Fibroblast of the conjunctiva (primary cell): Measurements from ENCODE around the gene KSR2.
"Not testable (repeated sequence)": the region's sequence is repeated elsewhere in the genome, so short reads cannot be mapped to it uniquely, and the experiment has no call there.

Experiments
- DNase-seq: peaks from one replicate; pipeline ENCODE4 v3.0.0-alpha.2; 2010; ENCODE audit warnings: low read depth

KSR2 gene

DNA sequence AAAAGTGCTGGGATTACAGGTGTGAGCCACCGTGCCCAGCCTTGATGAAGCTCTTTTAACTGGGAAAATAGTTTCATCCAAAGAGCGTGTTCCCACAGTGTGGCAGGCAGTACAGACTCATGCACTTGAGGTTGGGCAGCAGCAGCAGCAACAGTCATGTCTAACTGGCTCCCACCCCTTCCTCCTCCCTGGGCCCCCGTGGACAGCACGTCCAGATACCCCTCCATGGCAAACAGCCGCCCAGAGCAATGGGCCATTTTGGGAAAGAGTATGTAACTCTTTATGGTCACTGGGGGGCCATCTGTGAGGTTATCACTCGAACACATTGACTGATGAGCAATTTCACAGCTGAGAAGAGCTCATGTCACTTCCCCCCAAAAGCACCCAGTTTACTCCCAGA, 328.3 kb downstream of the KSR2 start:
- no peak for DNase-seq

DNA sequence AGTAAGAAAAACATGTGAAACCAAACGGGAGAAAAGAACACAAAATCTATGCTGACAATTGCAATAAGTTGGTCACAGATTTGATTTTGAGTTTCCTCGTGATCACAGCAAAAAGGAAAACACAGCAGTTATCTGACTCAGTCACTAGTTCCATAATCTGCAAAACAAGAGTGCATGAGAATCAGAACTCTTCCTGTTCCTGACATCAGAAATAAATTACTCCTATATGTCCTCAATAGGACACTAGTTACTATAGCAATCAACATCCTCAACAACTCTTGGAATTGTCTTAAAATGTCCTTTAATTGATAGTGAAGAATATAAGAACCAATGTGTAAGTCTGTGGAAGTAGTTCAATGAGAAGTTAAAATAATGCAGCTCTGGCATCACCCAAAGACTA, 339.3 kb downstream of the KSR2 start:
- no peak for DNase-seq

DNA sequence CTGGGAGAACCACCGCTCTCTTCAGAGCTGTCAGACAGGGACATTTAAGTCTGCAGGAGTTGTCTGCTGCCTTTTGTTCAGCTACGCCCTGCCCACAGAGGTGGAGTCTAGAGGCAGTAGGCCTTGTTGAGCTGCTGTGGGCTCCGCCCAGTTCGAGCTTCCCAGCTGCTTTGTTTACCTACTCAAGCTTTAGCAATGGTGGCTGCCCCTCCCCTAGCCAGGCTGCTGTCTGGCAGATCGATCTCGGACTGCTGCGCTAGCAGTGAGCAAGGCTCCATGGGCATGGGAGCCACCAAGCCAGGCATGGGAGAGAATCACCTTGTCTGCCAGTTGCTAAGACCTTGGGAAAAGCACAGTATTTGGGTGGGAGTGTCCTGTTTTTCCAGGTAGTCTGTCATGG, 340.1 kb downstream of the KSR2 start:
- DNase-seq: not testable (repeated sequence)

DNA sequence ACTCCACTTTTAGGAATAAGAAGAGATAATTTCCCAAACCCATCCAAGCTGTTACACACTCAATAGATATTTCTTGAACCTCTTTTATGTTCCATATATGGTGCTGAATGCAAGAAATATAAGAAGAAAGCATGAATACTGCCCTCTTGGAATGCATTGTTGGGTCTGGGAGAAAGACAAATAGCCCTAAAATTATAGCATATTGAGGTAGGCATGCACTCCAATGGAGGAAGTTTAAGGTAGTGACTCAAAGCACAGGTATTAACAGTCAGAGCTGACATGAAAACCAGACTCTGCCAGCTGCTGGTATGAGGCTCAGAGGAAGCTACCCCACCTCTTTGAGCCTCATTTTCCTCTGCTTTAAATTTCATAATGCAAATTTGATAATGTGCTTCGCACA, 346.0 kb downstream of the KSR2 start:
- no peak for DNase-seq

DNA sequence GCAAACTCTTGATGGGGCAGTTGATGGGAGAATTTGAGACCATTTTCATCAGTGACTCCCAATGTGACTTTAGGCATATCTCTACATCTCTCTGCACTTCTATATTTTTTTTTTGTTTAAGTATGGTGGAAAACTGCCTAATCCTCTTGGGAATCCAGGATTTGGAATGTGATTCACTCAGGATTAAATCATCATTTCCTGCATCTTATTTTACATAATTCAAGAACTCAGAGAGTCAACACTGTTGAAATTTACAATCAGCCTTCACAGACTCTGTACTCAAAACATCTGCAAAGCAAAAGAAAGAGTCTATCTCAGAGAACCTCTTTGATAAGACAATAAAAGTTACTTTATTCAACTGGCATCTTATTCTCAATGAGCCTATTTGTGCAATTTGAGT, 346.7 kb downstream of the KSR2 start:
- no peak for DNase-seq

DNA sequence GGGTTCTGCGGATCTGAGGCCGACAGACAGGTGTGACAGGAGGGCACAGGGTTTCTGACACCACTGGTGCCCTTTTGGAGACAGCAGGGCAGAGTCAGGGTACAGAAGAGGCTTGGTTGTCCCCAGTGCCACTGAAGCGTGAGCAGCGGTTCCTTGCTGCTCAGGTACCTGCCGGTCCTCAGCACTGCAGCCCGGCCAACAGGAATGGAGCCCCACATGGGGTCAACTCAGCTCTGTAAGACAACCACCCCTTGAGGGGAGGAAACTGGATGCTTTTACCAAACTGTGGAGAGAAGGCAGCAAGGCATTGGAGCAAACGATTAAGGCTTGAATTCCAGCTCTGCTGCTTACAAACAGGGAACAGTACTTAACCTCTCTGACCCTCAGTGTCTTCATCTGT, 361.0 kb downstream of the KSR2 start:
- no peak for DNase-seq

DNA sequence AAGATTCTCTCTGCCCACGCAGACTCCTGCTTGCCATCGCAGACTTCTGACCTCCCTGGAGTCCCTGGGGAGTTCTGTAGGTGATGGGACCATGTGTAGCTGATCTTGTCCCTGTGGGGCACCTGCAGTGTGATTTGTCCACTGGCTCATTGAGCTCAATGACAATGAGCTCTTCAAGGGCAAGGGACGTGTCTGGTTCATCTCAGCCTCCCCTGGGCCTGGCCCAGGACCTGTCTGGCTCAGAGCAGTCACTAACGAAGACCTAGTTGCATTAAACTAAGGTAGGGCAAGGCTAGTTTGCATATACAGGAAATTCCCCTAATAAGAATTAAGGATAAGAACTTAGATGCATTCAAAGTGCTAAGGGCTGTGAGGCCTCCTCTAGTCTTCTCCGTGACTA, 361.8 kb downstream of the KSR2 start:
- DNase-seq: no peak

DNA sequence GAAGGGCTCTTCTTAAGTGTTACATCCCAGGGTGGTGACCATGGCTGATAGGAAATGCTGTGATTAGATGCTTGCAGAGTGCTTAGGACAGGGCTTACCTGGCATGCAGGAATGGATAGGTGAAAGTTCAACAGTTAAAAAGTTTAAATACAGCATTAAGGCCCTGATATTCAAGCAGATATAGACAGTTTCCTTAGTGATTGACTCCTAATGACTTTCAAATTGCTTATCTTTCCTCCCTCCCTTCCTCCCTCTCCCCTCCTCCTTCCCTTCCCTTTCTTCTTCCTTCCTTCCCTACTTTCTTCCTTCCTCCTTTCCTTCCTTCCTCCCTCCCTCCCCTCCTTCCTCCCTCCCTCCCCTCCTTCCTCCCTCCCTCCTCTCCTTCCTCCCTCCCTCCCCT, 362.8 kb downstream of the KSR2 start:
- no peak for DNase-seq

DNA sequence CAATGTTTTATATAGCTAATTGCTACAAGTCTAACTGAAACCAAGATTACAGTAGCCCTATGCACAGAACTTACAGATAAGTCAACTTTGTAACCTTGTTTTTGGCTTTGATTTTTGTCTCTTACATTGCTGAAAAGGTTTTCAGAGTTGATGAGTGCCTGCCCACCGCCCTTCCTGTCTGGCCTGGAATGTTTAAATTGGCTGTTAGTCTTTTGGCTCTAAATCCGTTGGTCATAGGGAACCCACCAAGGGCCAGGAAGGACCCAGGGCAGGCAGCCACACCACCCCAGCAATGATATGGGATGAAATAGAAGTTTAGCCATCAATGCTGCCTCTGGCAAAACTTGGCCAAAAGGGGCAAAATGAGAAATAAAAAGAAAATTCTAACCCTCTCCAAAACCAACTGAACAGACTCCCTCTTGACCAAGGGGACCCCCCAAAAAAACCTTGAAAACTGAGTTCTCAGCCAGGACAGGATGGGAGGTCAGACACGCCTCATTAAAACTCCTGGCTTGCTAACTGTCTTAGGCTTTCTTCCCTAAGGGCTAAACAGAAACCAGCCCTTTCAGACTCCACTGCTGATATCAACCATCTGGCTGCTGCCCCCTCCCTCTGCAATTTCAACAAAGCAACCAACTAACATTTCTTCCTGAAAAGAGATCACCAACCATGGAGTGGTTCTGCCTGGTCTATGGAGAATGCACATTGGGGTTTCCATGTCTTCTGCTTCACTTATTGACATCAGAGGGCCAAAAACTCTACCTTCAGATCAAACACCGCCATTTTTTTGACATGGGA, 365.3 kb downstream of the KSR2 start:
- no peak for DNase-seq

DNA sequence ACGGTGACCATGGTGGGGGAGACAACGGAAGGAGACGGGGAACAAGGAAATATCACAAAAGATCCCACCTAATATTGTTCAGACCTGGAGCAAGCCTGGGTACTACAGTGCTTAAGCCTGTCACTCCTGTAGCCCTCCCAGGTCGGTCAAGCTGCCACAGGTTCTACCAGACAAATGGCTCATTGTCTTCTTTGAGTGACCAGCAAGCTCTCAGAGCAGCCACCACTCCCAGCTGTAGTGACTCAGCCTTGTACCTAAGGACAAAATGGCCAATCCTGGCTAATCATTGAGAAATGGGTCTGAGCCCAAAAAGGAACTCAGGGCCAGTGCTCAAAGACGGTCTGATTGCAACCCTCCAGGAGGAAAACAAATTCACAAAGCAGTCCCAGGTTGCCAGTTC, 368.9 kb downstream of the KSR2 start:
- no peak for DNase-seq

DNA sequence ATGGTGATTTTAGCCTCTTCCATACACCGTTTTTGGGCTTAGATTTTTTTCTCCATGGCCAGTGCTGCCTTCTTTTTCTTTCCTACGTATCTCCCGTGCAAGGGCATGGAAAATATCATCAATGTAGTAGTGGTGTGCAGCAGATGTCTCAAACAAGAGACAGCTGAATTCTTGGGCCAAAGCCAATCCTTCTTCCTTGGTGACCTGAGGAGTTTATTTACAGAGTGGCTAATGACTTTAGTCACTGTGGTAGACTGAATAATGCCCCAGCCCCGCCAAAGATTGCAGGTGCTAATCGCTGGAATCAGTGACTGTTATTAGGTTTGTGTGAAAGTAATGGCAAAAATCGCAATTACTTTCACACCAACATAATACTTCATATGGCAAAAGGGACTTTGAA, 371.8 kb downstream of the KSR2 start:
- DNase-seq: no peak

DNA sequence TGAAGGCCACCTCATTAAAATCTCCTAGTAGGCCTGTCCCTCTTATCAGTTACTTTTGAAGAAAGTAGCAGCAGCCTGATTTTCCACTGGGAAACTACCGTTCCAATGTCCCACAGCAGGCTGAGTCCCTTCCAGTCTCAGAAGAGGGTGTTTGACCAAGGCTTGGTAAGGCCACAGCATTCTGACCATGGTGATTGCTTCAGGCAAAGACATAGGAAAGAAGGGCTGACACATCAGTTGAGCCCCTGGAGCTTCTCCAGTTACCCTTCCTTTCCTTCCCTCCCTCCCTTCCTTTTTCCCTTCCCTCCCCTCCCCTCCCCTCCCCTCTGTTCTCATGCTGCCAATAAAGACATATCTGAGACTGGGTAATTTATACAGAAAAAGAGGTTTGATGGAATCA, 373.0 kb downstream of the KSR2 start:
- DNase-seq: no peak

DNA sequence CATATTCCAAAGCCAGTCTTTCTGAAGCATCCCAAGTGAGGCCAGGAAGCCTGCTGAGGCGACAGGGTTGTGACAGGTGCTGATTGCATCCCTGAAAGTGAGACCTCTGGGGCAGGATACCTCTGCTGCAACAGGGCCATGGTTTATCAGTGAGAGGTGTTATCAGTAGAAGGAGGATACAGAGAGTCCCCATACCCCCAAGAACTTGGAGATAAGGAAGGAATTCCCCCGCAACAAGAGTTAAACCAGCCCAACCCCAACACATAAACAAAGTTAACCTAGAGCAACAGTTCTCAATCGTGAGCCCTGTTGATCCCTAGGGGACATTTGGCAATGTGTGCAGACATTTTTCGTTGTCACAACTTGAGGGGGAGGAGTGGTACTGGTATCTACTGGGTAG, 374.3 kb downstream of the KSR2 start:
- DNase-seq: no peak

DNA sequence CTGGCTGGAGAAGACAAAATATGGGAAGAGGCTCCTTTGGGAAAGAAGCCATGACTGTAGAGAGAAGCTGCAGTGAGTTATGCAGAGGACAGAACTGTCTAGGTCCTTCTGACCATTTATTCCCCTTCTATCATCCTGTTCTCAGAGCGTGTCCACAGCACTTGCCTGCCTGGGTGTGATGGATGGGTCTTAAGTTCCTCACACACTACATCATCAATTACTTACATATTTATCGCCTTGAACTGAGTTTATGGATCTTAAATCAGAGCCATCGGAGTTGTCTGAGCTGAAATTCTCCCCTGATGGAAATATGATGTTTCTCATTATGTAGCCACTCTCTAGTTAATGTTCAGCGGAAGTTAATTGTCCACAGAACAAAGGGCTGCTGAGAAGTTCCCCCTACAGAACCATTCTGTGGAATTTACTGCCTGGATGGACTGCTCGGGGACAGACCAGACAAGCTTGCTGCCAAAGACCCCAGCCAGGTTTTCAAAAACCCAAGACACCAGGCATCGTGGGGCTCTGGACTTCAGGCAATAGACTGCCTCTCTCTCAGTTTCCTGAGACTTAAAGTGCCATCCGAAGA, 374.9 kb downstream of the KSR2 start:
- no peak for DNase-seq

DNA sequence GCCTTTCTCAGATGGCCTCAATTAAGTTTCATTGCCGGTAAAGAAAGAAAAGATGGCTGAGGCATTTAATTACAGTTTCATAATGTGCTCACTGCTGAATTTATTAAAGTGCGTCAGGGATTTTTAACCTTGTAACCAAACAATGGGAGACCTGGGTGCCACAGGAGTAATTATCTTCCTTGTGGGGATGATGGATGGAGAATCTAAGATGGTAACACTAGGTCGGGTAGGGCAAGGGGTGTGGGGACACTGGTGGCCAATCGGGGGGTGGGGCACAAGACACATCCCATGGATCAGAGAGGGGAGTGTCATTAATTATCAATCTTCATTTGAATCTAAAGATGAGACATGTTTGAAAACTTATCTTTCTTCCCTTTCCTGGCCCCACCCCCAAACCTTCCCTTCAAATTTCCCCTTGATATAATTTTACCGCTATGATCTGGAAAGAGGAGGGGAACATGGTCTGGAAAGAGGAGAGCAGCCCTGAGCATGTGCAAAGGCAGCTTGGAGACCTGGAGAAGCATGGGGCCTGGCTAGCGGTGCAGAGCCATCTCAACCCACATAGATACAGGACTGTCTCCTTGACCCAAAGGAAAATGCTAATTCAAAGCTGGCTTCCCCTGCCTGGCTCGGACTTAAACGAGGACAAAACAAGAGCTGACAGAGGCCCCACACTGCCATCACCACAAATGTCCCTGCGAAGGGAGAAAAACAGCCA, 376.0 kb downstream of the KSR2 start:
- no peak for DNase-seq

DNA sequence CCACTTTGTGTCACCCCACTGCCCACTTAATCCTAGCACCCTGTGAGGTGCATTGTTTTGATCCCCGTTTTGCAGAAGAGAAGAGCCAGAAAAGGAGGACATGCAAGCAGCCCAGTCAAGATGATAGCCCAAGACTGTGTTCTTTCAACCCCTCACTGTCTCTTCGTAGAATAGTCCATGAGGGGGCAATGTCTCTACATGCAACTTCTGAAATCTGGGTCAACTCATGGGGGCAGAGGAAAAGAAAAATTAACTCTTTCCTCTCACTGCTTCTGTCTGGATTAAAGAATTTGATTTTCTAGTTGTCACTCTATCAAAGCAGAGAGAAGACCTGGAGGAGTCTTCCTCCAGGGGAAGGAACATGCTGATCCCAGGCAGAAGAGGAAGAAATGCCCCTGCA, 377.8 kb downstream of the KSR2 start:
- no peak for DNase-seq

DNA sequence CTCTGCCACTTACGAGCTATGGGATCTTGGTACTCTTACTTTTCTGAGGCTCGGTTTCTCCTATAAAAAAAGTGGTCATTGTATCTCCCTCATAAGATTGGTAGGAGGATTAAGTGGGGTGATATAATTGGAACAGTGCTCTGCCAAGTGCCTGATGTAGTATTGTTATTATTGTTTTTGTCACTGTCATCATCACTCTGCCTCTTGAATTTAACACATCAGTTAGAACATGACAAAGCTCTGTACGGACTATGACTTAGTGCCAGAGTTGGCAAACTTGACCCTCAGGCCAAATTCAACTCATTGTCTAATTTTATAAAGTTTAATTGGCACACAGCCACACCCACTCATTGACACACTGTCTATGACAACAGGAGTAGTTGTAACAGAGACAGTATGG, 378.4 kb downstream of the KSR2 start:
- no peak for DNase-seq

DNA sequence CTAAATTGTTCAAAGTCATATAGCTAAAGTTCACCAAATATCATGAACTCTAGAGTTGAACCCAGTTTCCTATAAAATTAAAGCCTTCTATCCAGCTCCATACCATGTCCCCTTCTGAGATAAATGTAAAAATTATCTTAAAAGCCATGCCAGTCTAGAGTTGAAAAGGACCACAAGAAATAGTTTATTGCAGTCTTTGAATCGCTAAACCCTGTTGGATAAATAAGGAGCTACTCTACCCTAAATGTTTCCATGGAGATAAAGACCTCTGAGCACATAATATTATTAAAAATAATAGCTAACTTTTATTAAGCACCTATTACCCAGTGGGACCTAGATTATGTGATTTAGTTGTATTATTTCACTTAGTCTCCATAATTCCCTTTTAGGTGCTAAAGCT, 379.8 kb downstream of the KSR2 start:
- DNase-seq: no peak

DNA sequence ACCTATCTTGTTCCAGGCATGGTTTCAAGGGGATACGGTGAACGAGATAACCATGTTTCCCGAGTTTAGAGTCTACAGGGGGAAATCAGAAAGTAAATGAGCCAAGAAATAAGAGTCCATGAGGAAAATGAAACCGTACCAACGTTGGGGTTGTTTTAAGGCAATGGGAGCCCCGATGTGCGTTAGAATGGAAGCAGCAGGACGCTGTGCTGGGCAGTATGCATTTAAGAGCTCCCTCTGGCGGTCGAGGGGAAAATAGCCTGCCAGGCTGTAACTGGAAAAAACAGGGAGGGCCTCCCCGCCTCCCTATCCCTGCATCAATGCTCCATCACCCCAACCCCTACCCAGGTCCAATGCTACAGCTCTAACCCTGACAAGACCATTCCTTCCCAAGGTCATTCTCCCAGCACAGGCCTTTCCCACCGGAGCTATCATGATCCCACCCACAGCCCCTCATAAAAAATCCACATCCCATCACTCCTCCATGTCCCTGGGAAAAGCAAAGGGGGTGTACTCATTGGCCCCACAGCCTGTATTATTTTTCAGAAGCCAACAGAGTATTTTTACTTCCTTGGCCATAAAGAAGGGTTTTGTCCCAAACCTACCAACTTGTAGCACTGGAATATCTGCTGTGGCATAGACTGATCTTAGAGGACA, 381.0 kb downstream of the KSR2 start:
- DNase-seq: no peak

DNA sequence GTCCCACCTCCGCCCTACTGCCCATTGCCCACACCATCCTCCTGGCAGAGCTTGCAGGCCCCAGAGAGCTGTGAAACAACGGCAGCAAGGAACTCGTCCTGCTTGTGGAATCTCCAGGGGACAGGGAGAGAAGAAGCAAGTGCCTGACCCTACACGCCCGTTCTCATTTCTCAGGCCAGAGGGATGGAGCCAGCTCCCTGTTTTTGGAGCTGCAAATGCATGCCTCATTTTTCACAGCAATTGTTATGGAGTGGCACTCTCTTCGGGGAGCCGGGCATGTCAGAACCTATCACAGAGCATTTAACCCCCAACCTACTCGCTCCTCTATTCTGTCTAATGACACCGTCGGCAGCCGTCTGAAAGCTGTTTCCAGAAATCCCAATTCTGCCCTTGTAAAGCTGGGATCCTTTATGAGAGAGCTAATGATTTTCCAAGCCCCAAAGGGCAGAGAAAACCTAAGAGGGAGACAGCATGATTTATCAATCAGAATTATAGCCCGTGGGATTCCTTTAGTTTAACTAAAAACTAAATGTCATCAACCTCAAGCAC, 385.0 kb downstream of the KSR2 start:
- no peak for DNase-seq

DNA sequence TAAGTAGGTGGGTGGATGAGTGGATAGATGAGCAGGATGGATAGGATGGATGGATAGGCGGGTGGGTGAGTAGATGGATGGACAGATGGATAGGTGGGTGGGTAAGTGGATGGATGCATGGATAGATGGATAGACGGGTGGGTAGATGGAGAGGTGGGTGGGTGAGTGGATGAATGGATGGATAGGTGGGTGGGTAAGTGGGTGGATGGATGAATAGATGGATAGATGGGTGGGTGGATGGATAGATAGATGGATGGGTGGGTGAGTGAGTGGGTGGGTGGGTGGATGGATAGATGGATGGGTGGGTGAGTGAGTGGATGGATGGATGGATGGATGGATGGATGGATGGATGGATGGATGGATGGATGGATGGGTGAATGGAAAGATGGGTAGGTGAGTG, 385.7 kb downstream of the KSR2 start:
- DNase-seq: no peak

DNA sequence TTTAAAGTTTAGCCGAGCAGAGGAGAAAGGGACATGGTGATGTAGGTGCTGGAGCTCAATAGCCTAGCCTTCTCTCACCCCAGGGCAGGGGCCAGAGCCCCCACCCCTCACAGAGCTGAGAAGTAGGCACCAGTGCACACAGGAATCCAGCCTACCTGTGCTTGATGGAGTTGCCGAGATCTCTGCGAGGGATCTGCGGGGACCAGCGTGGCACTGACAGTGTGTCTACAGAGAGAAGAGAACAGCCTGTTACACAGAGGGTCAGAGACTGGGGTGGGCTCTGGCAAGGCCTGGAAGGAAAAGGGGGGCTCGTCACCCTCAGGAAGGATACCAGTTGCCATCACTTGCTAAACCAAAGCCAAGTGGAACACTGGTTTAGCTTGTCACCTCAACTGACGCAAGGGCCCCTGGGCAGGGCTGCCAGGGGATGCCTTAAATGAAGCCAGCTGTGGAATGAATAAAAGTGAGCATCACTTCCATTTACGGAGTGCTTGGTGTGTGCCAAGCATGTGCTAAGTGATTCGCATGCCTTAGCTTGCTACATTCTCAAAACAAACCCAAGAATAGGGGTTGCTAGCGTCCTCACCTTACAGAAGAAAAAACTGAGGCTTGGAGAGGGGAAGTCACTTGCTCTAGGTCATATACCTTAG, 386.5 kb downstream of the KSR2 start:
- no peak for DNase-seq
